Memory B cell (primary cell): ENCODE measurements around the gene TLK2.
"Not testable (repeated sequence)": the region's sequence is repeated elsewhere in the genome, so short reads cannot be mapped to it uniquely, and the experiment has no call there.

Experiments
- ATAC-seq: fragments of 150-1000 bp; cut with Tn5 transposase; 2 replicates; pipeline ENCODE4 v1.10.0; 2021; ENCODE audit warnings: low read depth, mild to moderate bottlenecking, moderate library complexity
- DNase-seq, 2 donors: peaks; one replicate each; pipeline ENCODE4 v3.0.0; 2022; ENCODE audit warnings: low spot score in 2 of 2
- H3K27ac Mint-ChIP-seq: one replicate; pipeline ENCODE4 v1.8.0; 2022; ENCODE audit warnings: mild to moderate bottlenecking, moderate library complexity, mixed read lengths
- H3K27me3 Mint-ChIP-seq: one replicate; pipeline ENCODE4 v1.8.0; 2022; ENCODE audit warnings: mixed read lengths
- H3K36me3 Mint-ChIP-seq: one replicate; pipeline ENCODE4 v1.8.0; 2022; ENCODE audit warnings: mild to moderate bottlenecking, mixed read lengths
- H3K4me1 Mint-ChIP-seq: one replicate; pipeline ENCODE4 v1.8.0; 2022; ENCODE audit warnings: mixed read lengths
- H3K4me3 Mint-ChIP-seq: one replicate; pipeline ENCODE4 v1.8.0; 2022; ENCODE audit warnings: mild to moderate bottlenecking, moderate library complexity, mixed read lengths
- H3K9me3 Mint-ChIP-seq: one replicate; pipeline ENCODE4 v1.8.0; 2022; ENCODE audit warnings: mixed read lengths

TLK2 gene

DNA sequence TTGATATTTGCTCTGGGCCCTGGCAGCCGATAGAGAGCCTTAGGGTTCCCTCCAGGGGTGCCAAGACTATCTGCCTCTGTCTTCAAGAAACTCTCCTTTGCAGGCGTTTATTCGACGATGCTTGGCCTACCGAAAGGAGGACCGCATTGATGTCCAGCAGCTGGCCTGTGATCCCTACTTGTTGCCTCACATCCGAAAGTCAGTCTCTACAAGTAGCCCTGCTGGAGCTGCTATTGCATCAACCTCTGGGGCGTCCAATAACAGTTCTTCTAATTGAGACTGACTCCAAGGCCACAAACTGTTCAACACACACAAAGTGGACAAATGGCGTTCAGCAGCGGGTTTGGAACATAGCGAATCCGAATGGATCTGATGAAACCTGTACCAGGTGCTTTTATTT, 133.7 kb downstream of the TLK2 start:
- not testable (repeated sequence) for H3K27me3 Mint-ChIP-seq, DNase-seq, ATAC-seq, H3K9me3 Mint-ChIP-seq, H3K4me3 Mint-ChIP-seq
- H3K4me1 Mint-ChIP-seq, result peaks cover 11% of the 10 kb centered on the region
- peaks cover 37% of the 10 kb centered on the region for H3K36me3 Mint-ChIP-seq
- H3K27ac Mint-ChIP-seq, result peak overlapping the region; percentile 70

- not testable (repeated sequence) for ATAC-seq, H3K9me3 Mint-ChIP-seq, H3K4me3 Mint-ChIP-seq, H3K27me3 Mint-ChIP-seq, H3K27ac Mint-ChIP-seq, DNase-seq
- peaks cover 31% of the 10 kb centered on the region for H3K36me3 Mint-ChIP-seq
- H3K4me1 Mint-ChIP-seq, result peaks cover 11% of the 10 kb centered on the region
Measured at GRCh38 chr17:62613095-62613494, 134.5 kb downstream of the TLK2 start.

DNA sequence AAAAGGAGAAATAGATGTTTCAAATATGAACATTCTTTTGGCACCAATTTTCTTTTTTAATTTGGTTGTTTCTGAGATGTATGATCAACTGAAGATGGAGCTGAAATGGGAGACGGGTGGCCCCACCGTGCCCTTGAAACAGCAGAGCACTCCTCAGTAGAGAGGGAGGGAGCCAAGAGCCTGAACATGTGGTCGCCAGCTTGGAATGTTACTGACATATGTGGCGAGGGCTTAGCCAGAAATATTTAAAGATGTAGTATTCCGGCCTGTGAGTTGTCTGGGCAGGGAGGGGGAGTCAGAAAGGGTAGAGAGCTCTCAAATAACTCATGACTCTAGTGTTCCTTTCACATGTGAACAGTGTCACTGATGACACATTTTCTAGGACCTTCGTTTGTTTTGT, 135.5 kb downstream of the TLK2 start:
- Mint-ChIP-seq H3K9me3 (no peaks in the 10 kb centered on the region), H3K4me3 (no peak overlapping the region), H3K4me1 (peaks cover 11% of the 10 kb centered on the region), H3K36me3 (peaks cover 25% of the 10 kb centered on the region), H3K27ac (no peak overlapping the region), H3K27me3 (no peaks in the 10 kb centered on the region)
- ATAC-seq (no peak), DNase-seq (no peak)

DNA sequence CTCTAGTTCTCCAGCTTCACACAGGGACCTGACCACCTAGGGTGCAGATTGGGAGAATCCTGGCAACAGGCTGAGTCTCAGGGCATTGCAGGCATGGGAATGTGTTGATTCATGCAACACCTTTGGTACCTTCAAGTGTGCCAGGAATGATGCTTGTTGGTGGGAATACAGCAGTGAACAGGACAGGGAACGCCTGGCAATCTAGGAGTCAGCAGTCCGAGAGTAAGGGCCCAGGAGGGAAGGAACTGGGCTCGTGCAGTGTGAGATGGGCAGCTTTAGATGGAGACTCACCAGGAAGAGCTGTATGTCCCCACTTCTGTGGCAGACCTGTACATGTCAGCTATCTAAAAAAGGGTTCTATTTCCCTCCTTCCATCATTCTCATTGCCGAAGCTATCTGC, 136.9 kb downstream of the TLK2 start:
- peaks cover 5% of the 10 kb centered on the region for H3K4me1 Mint-ChIP-seq
- H3K27me3 Mint-ChIP-seq, result no peaks in the 10 kb centered on the region
- ATAC-seq (no peak), DNase-seq (no peak)
- H3K4me3 Mint-ChIP-seq, result no peak overlapping the region
- no peak overlapping the region for H3K27ac Mint-ChIP-seq
- H3K36me3 Mint-ChIP-seq, result peaks cover 17% of the 10 kb centered on the region
- H3K9me3 Mint-ChIP-seq, result no peaks in the 10 kb centered on the region

GRCh38 chr17:62616993-62617893, 138.6 kb downstream of the TLK2 start:
- no peaks in the 10 kb centered on the region for H3K27me3 Mint-ChIP-seq
- DNase-seq (no peak), ATAC-seq (no peak)
- H3K4me1 Mint-ChIP-seq, result no peaks in the 10 kb centered on the region
- peaks cover 11% of the 10 kb centered on the region for H3K36me3 Mint-ChIP-seq
- no peak overlapping the region for H3K4me3 Mint-ChIP-seq
- no peaks in the 10 kb centered on the region for H3K9me3 Mint-ChIP-seq
- no peak overlapping the region for H3K27ac Mint-ChIP-seq

GRCh38 chr17:62617894-62618472, 139.4 kb downstream of the TLK2 start:
- no peak for ATAC-seq
- Mint-ChIP-seq H3K36me3 (peaks cover 10% of the 10 kb centered on the region), H3K27ac (no peak overlapping the region), H3K9me3 (no peaks in the 10 kb centered on the region), H3K4me1 (no peaks in the 10 kb centered on the region), H3K27me3 (no peaks in the 10 kb centered on the region), H3K4me3 (no peak overlapping the region)
- DNase-seq, result no peak

- H3K4me3 Mint-ChIP-seq, result no peak overlapping the region
- H3K27me3 Mint-ChIP-seq, result no peaks in the 10 kb centered on the region
Measured at GRCh38 chr17:62618647-62619416, 140.2 kb downstream of the TLK2 start.

GRCh38 chr17:62619417-62620155, 141.0 kb downstream of the TLK2 start:
- Mint-ChIP-seq H3K4me1 (no peaks in the 10 kb centered on the region), H3K27me3 (no peaks in the 10 kb centered on the region), H3K36me3 (peaks cover 6% of the 10 kb centered on the region), H3K4me3 (no peak overlapping the region), H3K27ac (no peak overlapping the region), H3K9me3 (no peaks in the 10 kb centered on the region)
- ATAC-seq (no peak), DNase-seq (no peak)

More at GRCh38 chr17:62618647-62619416, 140.2 kb downstream of the TLK2 start:
- Mint-ChIP-seq H3K9me3 (no peaks in the 10 kb centered on the region), H3K36me3 (peaks cover 10% of the 10 kb centered on the region), H3K27ac (no peak overlapping the region), H3K4me1 (no peaks in the 10 kb centered on the region)
- no peak for DNase-seq
- ATAC-seq, result no peak

DNA sequence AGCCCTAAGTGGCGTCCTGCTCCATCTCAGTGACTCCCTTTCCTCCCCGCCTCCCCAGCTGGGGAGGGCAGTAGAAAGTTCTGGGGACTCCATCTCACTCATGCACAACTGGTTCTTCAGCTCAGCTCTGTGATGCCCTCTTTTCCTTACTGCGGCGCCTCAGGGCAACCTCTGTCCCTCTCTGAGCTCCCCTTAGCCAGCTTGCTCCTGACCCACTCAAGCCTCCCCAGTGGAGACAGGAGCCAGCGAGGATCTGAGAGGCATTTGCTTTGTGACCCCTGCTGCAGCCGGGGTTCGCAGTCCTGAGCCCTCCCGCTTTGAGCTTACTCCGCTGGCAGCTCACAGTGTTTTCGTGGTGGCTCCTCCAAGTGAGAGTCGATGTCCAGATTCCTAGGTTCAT, 142.6 kb downstream of the TLK2 start:
- no peak overlapping the region for H3K27ac Mint-ChIP-seq
- H3K9me3 Mint-ChIP-seq, result no peaks in the 10 kb centered on the region

GRCh38 chr17:62625184-62625869, 146.7 kb downstream of the TLK2 start:
- Mint-ChIP-seq H3K4me1 (peaks cover 8% of the 10 kb centered on the region), H3K27me3 (peaks cover 7% of the 10 kb centered on the region), H3K4me3 (peak overlapping the region; percentile 8), H3K27ac (no peak overlapping the region), H3K9me3 (no peaks in the 10 kb centered on the region), H3K36me3 (no peaks in the 10 kb centered on the region)
- no peak for ATAC-seq
- no peak for DNase-seq

More for the DNA sequence above, 142.6 kb downstream of the TLK2 start:
- ATAC-seq (no peak), DNase-seq (no peak)
- H3K4me1 Mint-ChIP-seq, result no peaks in the 10 kb centered on the region
- no peaks in the 10 kb centered on the region for H3K27me3 Mint-ChIP-seq
- no peak overlapping the region for H3K4me3 Mint-ChIP-seq
- H3K36me3 Mint-ChIP-seq, result no peaks in the 10 kb centered on the region

DNA sequence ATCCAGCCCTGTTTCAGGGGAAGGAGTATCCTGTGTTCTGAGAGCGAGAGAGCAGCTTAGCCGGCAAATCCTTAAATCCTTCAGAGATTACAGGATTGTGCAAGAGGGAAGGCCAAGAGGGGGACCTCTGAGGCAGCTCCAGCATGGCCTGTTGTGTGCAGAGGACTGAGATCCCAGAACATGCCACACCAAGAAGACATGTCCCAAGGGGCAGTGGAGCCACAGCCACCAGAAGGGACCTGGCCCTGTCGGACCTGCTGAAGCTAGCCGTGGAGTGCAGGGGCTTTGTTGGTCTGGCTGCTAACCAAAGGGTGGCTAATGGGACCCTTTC, 147.2 kb downstream of the TLK2 start:
- DNase-seq (no peak), ATAC-seq (no peak)
- Mint-ChIP-seq H3K36me3 (no peaks in the 10 kb centered on the region), H3K9me3 (no peaks in the 10 kb centered on the region), H3K27me3 (peaks cover 8% of the 10 kb centered on the region), H3K27ac (no peak overlapping the region), H3K4me1 (peaks cover 8% of the 10 kb centered on the region), H3K4me3 (peak overlapping the region; percentile 8)

GRCh38 chr17:62626719-62627218, 148.1 kb downstream of the TLK2 start:
- Mint-ChIP-seq H3K36me3 (no peaks in the 10 kb centered on the region), H3K9me3 (no peaks in the 10 kb centered on the region), H3K4me3 (peak overlapping the region; percentile 58), H3K27ac (no peak overlapping the region), H3K4me1 (peaks cover 8% of the 10 kb centered on the region), H3K27me3 (peaks cover 8% of the 10 kb centered on the region)
- DNase-seq (no peak), ATAC-seq (no peak)

DNA sequence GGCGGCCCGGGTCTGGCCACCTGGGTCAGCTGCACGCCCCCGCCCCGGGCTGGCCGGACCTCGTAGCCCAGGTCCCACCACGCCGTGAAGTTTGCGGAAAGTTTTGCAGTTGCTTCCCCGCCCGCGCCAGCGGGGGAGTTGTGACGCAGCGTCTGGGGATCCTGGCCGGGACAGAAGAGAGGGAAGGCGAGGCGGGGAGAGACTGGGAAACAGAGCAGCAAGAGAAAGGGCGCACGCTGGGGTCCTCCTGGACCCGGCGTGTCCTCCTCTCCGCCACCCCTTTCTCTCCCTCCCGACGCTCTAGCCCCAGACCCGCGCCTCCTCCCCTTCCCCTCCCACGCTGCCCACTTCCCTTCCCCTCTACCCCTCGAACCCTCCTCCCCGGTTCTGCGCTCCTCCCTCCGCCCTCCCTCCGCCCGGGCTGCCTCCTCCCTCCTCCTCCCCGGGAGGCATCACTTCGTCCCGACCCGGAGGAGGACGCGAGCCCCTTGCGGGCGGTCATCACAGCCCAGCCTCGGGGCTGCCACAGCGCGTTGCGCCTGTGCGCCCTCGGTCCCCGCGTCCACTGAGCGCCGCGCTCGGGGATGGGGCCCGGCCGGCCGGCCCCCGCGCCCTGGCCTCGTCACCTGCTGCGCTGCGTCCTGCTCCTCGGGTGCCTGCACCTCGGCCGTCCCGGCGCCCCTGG, 148.7 kb downstream of the TLK2 start, which contains the start of gene MRC2:
TSS of gene MRC2 (plus strand) at position 452 of the 685 bp plus-strand sequence. CDS start at position 585, 133 bp downstream.
- no peak within 1 kb of the TSS for H3K27ac Mint-ChIP-seq
- peak within 1 kb of the TSS; percentile 76 for H3K4me3 Mint-ChIP-seq
- DNase-seq (no peak), ATAC-seq (peak; percentile 35)
- H3K9me3 Mint-ChIP-seq, result no peaks in the 10 kb centered on the region
- peaks cover 10% of the 10 kb centered on the region for H3K27me3 Mint-ChIP-seq
- H3K36me3 Mint-ChIP-seq, result no peaks in the 10 kb centered on the region
- peaks cover 8% of the 10 kb centered on the region for H3K4me1 Mint-ChIP-seq
